Right renal cortex interstitium (tissue), 3 donors: ENCODE data around the gene DDB1. TPM values are rescaled to one million over a fixed set of nuclear protein-coding genes. Genes with fewer than 3 reads are reported as not detected.
A peak's percentile ranks its signal among the peaks of the same experiment; 100 is the strongest.

Source experiments
- DNase-seq, 3 donors: peaks; one replicate each; pipeline ENCODE4 v3.0.0-alpha.2; 2013; ENCODE audit warnings: low read depth in 3 of 3, low spot score in 2 of 3
- polyA plus RNA-seq, 3 donors: library from polyadenylated mRNA; unstranded; fragments of 120-200 nt; gene quantifications; one replicate each; pipeline ENCODE4 v1.2.1, GENCODE V29; 2013; ENCODE audit not compliant: insufficient read length in 3 of 3

Gene DDB1
- polyA plus RNA-seq, 3 donors, result 226 to 239 (median 238) TPM

GRCh38 chr11:61302550-61302949 is 30.4 kb downstream of the DDB1 start:
- no peak for DNase-seq

- no peak for DNase-seq
Observed at GRCh38 chr11:61298663-61299244, 34.2 kb downstream of the DDB1 start.

GRCh38 chr11:61297746-61298145 is 35.2 kb downstream of the DDB1 start:
- no peak for DNase-seq

- no peak for DNase-seq
Observed at GRCh38 chr11:61297341-61297740, 35.6 kb downstream of the DDB1 start.

- DNase-seq, result no peak
Observed at GRCh38 chr11:61295596-61295926, 37.3 kb downstream of the DDB1 start.

GRCh38 chr11:61294717-61295595 is 37.9 kb downstream of the DDB1 start, which contains the start of gene VWCE:
VWCE (minus strand) TSS chr11:61295316; CDS start chr11:61295037, 279 bp downstream.
- peak in 1 of 3 donors; percentile 25 for DNase-seq

- DNase-seq, result no peak
Observed at GRCh38 chr11:61293867-61294716, 38.8 kb downstream of the DDB1 start.

- no peak for DNase-seq
Observed at GRCh38 chr11:61292356-61292755, 40.5 kb downstream of the DDB1 start.

- DNase-seq, result no peak
Observed at GRCh38 chr11:61290905-61291690, 41.8 kb downstream of the DDB1 start.

GRCh38 chr11:61287338-61287977 is 45.4 kb downstream of the DDB1 start:
- no peak for DNase-seq

- no peak for DNase-seq
Observed at GRCh38 chr11:61283613-61284012, 49.3 kb downstream of the DDB1 start.

GRCh38 chr11:61281581-61282250 is 51.2 kb downstream of the DDB1 start:
- DNase-seq, result no peak

GRCh38 chr11:61280883-61281580 is 51.9 kb downstream of the DDB1 start:
- no peak for DNase-seq

- no peak for DNase-seq
Observed at GRCh38 chr11:61279934-61280659, 52.8 kb downstream of the DDB1 start.

- DNase-seq, result no peak
Observed at GRCh38 chr11:61278001-61278470, 54.9 kb downstream of the DDB1 start.

- DNase-seq, result no peak
Observed at GRCh38 chr11:61277186-61278000, 55.5 kb downstream of the DDB1 start.

- DNase-seq, result no peak
Observed at GRCh38 chr11:61275191-61275590, 57.7 kb downstream of the DDB1 start.
